ENCODE results near the gene NHP2. TPM values are rescaled to one million over a fixed set of nuclear protein-coding genes. Genes with fewer than 3 reads are reported as not detected.

Gene NHP2
- polyA plus RNA-seq, result 100 to 1,000 TPM in 1 of 4 donors, 10 to 100 TPM in 3; 46.5 to 243 (median 80.3) TPM
- long read RNA-seq, donor 1, transcript NHP2-204 (2 exons, 566 nt), result minor isoform, 6 of 154 reads
- long read RNA-seq, donor 1, transcript NHP2-202 (3 exons, 599 nt), result minor isoform, 5 of 154 reads
- long read RNA-seq, donor 1, transcript NHP2-201 (4 exons, 865 nt), result major isoform, 137 of 154 reads
- long read RNA-seq, donor 1, partial matches to known transcripts, result 5 of 154 reads
- long read RNA-seq, donor 1, other reads (novel, unspliced or antisense), result 0 of 154 reads
- long read RNA-seq, donor 2, transcript NHP2-201 (4 exons, 865 nt), result major isoform, 32 of 35 reads
- long read RNA-seq, donor 2, partial matches to known transcripts, result 0 of 35 reads
- long read RNA-seq, donor 2, other reads (novel, unspliced or antisense), result 0 of 35 reads
- long read RNA-seq, donor 3, transcript NHP2-201 (4 exons, 865 nt), result major isoform, 60 of 79 reads
- long read RNA-seq, donor 3, partial matches to known transcripts, result 14 of 79 reads
- long read RNA-seq, donor 3, other reads (novel, unspliced or antisense), result 0 of 79 reads
- long read RNA-seq, donor 4, partial matches to known transcripts, result 0 of 1 reads
- long read RNA-seq, donor 4, other reads (novel, unspliced or antisense), result 0 of 1 reads
- long read RNA-seq, donor 5, transcript NHP2-201 (4 exons, 865 nt), result major isoform, 22 of 33 reads
- long read RNA-seq, donor 5, partial matches to known transcripts, result 8 of 33 reads
- long read RNA-seq, donor 5, other reads (novel, unspliced or antisense), result 0 of 33 reads
- long read RNA-seq, donor 6, transcript NHP2-201 (4 exons, 865 nt), result major isoform, 46 of 58 reads
- long read RNA-seq, donor 6, partial matches to known transcripts, result 7 of 58 reads
- long read RNA-seq, donor 6, other reads (novel, unspliced or antisense), result 0 of 58 reads
- long read RNA-seq, donor 7, transcript NHP2-202 (3 exons, 599 nt), result minor isoform, 5 of 129 reads
- long read RNA-seq, donor 7, transcript NHP2-201 (4 exons, 865 nt), result major isoform, 115 of 129 reads
- long read RNA-seq, donor 7, partial matches to known transcripts, result 6 of 129 reads
- long read RNA-seq, donor 7, other reads (novel, unspliced or antisense), result 0 of 129 reads
- long read RNA-seq, donor 8, transcript NHP2-201 (4 exons, 865 nt), result major isoform, 11 of 11 reads
- long read RNA-seq, donor 8, partial matches to known transcripts, result 0 of 11 reads
- long read RNA-seq, donor 8, other reads (novel, unspliced or antisense), result 0 of 11 reads
- long read RNA-seq, donor 9, transcript NHP2-201 (4 exons, 865 nt), result major isoform, 15 of 17 reads
- long read RNA-seq, donor 9, partial matches to known transcripts, result 0 of 17 reads
- long read RNA-seq, donor 9, other reads (novel, unspliced or antisense), result 0 of 17 reads
- long read RNA-seq, donor 10, transcript NHP2-201 (4 exons, 865 nt), result major isoform, 72 of 75 reads
- long read RNA-seq, donor 10, partial matches to known transcripts, result 0 of 75 reads
- long read RNA-seq, donor 10, other reads (novel, unspliced or antisense), result 0 of 75 reads

DNA sequence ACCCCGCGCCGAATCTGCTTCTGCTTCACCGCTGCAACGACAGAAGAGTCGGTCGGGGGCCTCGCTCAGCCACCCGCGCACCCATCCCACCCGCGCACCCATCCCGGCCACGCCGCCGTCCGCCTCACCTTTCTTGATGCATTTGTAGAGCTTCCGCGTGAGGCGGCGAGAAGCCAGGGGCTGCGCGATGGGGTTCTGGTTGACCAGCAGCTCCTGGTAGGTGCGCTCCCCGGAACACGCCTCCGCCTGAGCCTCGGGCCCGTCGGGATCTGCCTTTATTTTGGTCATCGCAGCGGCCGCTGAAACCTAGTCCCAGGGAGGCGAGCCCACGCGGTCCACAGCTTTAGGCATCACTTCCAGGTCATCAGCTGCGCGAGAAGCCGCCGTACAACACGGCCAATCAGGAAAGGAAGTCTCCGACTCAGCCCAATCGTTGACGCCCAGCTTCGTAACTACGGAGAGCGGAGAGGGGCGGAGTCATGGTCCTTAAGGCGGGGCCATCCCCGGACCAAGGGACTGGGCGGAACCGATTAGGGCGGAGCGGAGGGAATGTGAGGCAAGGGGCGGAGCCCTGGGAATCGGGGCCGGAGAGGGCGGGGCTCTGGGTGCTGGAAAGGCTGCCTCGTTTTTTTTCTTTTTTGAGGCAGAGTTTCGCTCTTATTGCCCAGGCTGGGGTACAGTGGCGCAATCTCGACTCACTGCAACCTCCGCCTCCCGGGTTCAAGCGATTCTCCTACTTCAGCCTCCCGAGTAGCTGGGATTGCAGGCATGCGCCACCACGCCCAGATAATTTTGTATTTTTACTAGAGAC, at the start of gene NHP2:
Gene NHP2, minus strand, starts transcription at position 356 of the 811 bp plus-strand sequence. Its CDS starts 68 bp downstream, at position 288.
- peak within 1 kb of the TSS; percentile 46 to 56 (median 50) for H3K27ac ChIP-seq (ENCODE audit: low read depth in 1 of 3, low read length in 2 of 3)

DNA sequence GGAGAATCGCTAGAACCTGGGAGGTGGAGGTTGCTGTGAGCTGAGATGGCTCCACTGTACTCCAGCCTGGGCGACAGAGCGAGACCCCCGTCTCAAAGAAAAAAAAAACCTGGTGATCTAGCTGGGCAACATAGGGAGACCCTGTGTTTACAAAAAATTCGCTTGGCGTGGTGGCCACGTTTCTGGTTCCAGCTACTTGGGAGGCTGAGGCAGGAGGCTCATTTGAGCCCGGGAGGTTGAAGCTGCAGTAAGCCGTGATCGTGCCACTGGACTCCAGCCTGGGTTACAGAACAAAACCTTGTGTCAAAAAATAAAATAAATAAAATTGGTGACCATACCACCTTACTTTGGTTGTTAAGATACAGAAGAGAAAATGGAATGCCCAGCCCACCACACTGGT, 48.9 kb upstream of the NHP2 start:
- WGBS, 3 donors, result 95 to 97% (median 96%) methylated on average over 10 of the region's 10 CpGs
- no peak overlapping the region for H3K27ac ChIP-seq (ENCODE audit: low read depth in 1 of 3, low read length in 2 of 3)
- peaks cover 6 to 16% (median 7%) of the 10 kb centered on the region in 3 donors for H3K4me1 ChIP-seq (ENCODE audit: control insufficient read depth in 3 of 3, insufficient read depth in 2 of 3, low read depth in 1 of 3, low read length in 2 of 3)
- no peaks in the 10 kb centered on the region for H3K27me3 ChIP-seq (ENCODE audit: control insufficient read depth in 3 of 3, insufficient read depth in 3 of 3, low read length in 3 of 3)
- H3K36me3 ChIP-seq (ENCODE audit: control insufficient read depth in 3 of 3, insufficient read depth in 2 of 3, low read depth in 1 of 3, low read length in 3 of 3), result peaks cover 0 to 13% (median 5%) of the 10 kb centered on the region in 3 donors
- no peaks in the 10 kb centered on the region for H3K9me3 ChIP-seq (ENCODE audit: control insufficient read depth in 2 of 2, insufficient read depth in 1 of 2, low read depth in 1 of 2, low read length in 1 of 2)
- FAIRE-seq (no peak), DNase-seq (no peak)
- H3K4me3 ChIP-seq (ENCODE audit: low read depth in 1 of 3, low read length in 3 of 3), result no peak overlapping the region

More for the DNA sequence above, at the start of gene NHP2:
- Histone ChIP-seq H3K4me1 (ENCODE audit: control insufficient read depth in 3 of 3, insufficient read depth in 2 of 3, low read depth in 1 of 3, low read length in 2 of 3) (peaks cover 0 to 15% (median 10%) of the 10 kb centered on the region in 3 donors), H3K9me3 (ENCODE audit: control insufficient read depth in 2 of 2, insufficient read depth in 1 of 2, low read depth in 1 of 2, low read length in 1 of 2) (no peaks in the 10 kb centered on the region), H3K27me3 (ENCODE audit: control insufficient read depth in 3 of 3, insufficient read depth in 3 of 3, low read length in 3 of 3) (no peaks in the 10 kb centered on the region), H3K36me3 (ENCODE audit: control insufficient read depth in 3 of 3, insufficient read depth in 2 of 3, low read depth in 1 of 3, low read length in 3 of 3) (peaks cover 3 to 35% (median 6%) of the 10 kb centered on the region in 3 donors), H3K4me3 (ENCODE audit: low read depth in 1 of 3, low read length in 3 of 3) (peak within 1 kb of the TSS; percentile 75 to 95 (median 76))
- peak; percentile 62 for FAIRE-seq
- 1 to 2% (median 2%) methylated on average over 65 to 68 of the region's 68 CpGs for WGBS, 3 donors
- DNase-seq, result peak; percentile 99

DNA sequence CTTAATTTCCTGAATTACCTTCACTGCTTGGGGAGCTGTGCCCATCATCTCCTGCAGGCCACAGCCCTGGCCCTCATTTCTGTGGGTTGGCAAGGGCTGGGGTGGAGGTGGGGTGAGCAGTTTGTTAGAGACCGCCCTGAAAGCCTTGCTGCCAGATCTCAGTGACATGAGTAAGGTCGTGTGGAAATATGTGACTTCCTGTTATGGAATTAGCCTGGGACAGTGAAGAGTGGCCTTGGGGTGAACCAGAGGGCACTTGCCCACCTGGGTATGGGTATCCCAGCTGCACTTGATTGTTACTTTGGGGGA, 48.2 kb upstream of the NHP2 start:
- Histone ChIP-seq H3K4me3 (ENCODE audit: low read depth in 1 of 3, low read length in 3 of 3) (no peak overlapping the region), H3K36me3 (ENCODE audit: control insufficient read depth in 3 of 3, insufficient read depth in 2 of 3, low read depth in 1 of 3, low read length in 3 of 3) (peaks cover 0 to 8% (median 1%) of the 10 kb centered on the region in 3 donors), H3K9me3 (ENCODE audit: control insufficient read depth in 2 of 2, insufficient read depth in 1 of 2, low read depth in 1 of 2, low read length in 1 of 2) (no peaks in the 10 kb centered on the region), H3K4me1 (ENCODE audit: control insufficient read depth in 3 of 3, insufficient read depth in 2 of 3, low read depth in 1 of 3, low read length in 2 of 3) (peaks cover 2 to 9% (median 7%) of the 10 kb centered on the region in 3 donors), H3K27me3 (ENCODE audit: control insufficient read depth in 3 of 3, insufficient read depth in 3 of 3, low read length in 3 of 3) (no peaks in the 10 kb centered on the region), H3K27ac (ENCODE audit: low read depth in 1 of 3, low read length in 2 of 3) (no peak overlapping the region)
- no peak for DNase-seq
- FAIRE-seq, result no peak
- 46 to 50% (median 47%) methylated on average over 2 of the region's 2 CpGs for WGBS, 3 donors

DNA sequence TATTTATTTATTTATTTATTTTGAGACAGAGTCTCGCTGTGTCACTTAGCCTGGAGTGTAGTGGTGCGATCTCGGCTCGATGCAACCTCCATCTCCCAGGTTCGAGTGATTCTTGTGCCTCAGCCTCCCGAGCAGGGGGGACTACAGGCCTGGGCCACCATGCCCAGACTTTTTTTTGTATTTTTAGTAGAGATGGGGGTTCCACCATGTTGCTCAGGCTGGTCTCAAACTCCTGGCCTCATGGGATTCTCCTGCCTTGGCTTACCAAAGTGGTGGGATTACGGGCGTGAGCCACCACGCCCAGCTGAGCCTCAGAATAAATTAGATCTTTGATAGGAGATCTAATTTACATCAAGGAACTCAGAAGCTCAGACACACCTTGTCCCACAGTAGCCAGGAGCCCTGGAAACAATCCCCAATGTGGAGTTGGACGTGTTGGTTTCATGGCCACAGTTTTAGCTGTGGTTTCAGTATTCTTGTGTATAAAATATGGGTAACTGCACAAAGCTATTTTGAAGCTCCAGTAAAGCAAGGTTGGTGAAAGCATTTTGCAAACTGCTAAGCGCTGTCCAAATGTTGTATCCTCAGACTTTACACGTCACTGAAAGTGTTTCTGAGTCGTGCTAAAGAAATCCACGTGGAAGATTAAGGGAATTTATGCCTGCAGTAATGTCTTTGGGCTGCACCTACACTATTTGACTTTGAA, 47.7 kb upstream of the NHP2 start:
- no peak for DNase-seq
- WGBS, 3 donors, result 73 to 85% (median 77%) methylated on average over 14 of the region's 14 CpGs
- Histone ChIP-seq H3K27me3 (ENCODE audit: control insufficient read depth in 3 of 3, insufficient read depth in 3 of 3, low read length in 3 of 3) (no peaks in the 10 kb centered on the region), H3K4me3 (ENCODE audit: low read depth in 1 of 3, low read length in 3 of 3) (no peak overlapping the region), H3K4me1 (ENCODE audit: control insufficient read depth in 3 of 3, insufficient read depth in 2 of 3, low read depth in 1 of 3, low read length in 2 of 3) (peaks cover 0 to 6% (median 4%) of the 10 kb centered on the region in 3 donors), H3K9me3 (ENCODE audit: control insufficient read depth in 2 of 2, insufficient read depth in 1 of 2, low read depth in 1 of 2, low read length in 1 of 2) (no peaks in the 10 kb centered on the region), H3K27ac (ENCODE audit: low read depth in 1 of 3, low read length in 2 of 3) (no peak overlapping the region), H3K36me3 (ENCODE audit: control insufficient read depth in 3 of 3, insufficient read depth in 2 of 3, low read depth in 1 of 3, low read length in 3 of 3) (peaks cover 0 to 3% (median 0%) of the 10 kb centered on the region in 3 donors)
- FAIRE-seq, result no peak

DNA sequence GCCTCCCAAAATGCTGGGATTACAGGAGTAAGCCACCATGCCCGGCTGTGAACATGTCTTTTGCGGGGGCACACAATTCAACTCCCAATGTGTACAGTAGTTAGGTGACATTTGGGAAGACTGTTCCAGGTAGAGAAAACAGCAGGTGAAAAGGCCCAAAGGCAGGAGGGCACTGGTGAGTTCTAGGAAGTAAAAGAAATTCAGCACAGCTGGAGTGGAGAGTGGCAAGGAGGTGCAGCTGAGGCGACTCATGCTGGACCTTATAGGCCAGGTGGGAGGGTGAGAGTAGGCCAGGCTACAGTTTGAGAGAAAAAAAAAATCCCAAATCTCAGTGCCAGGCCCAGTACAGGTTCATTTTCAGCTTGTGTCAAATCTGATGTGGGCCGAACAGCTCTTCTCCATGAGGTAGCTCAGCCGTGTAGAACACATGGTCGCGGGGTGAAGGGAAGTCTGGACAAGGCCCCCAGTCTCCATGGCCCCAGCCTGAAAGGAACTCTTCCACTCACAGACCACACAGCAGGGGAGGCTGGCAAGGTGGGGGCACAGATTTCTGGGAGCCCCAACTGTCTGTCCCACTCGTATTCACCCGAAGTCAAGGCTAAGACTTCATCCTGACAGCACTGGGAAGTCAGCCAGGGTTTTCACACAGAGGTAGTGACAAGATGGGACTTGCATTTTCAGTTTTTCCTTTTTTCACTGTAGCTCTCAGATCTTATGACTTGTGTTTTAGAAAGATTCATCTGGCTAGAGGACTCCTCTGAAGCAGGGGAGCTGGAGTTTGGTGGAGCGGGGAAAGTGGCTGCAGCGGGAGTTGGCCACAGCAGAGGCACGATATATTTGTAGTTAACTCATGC, 46.1 kb upstream of the NHP2 start:
- Histone ChIP-seq H3K27me3 (ENCODE audit: control insufficient read depth in 3 of 3, insufficient read depth in 3 of 3, low read length in 3 of 3) (no peaks in the 10 kb centered on the region), H3K27ac (ENCODE audit: low read depth in 1 of 3, low read length in 2 of 3) (no peak overlapping the region), H3K4me1 (ENCODE audit: control insufficient read depth in 3 of 3, insufficient read depth in 2 of 3, low read depth in 1 of 3, low read length in 2 of 3) (no peaks in the 10 kb centered on the region), H3K4me3 (ENCODE audit: low read depth in 1 of 3, low read length in 3 of 3) (no peak overlapping the region), H3K9me3 (ENCODE audit: control insufficient read depth in 2 of 2, insufficient read depth in 1 of 2, low read depth in 1 of 2, low read length in 1 of 2) (no peaks in the 10 kb centered on the region), H3K36me3 (ENCODE audit: control insufficient read depth in 3 of 3, insufficient read depth in 2 of 3, low read depth in 1 of 3, low read length in 3 of 3) (no peaks in the 10 kb centered on the region)
- DNase-seq (no peak), FAIRE-seq (no peak)
- 86 to 90% (median 90%) methylated on average over 12 of the region's 12 CpGs for WGBS, 3 donors

DNA sequence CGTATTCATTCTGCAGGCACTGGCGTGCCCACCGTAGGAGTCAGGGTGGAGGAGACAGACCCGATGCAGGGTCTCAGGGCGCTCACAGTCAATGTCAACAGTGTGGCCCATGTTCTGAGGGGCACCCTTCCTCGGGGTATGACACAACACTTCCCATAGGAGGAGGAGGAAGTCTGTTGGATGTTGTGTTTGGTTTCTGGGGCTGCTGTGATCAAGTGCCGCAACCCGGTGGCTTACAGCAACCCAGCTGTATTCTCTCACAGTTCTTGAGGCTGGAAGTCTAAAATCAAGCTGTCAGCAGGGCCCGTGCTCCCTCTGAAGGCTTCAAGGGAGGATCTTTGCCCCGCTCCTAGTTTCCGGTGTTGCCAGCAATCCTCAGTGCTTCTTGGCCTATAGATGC, 45.0 kb upstream of the NHP2 start:
- peaks cover 0 to 5% (median 0%) of the 10 kb centered on the region in 3 donors for H3K27me3 ChIP-seq (ENCODE audit: control insufficient read depth in 3 of 3, insufficient read depth in 3 of 3, low read length in 3 of 3)
- H3K9me3 ChIP-seq (ENCODE audit: control insufficient read depth in 2 of 2, insufficient read depth in 1 of 2, low read depth in 1 of 2, low read length in 1 of 2), result no peaks in the 10 kb centered on the region
- H3K27ac ChIP-seq (ENCODE audit: low read depth in 1 of 3, low read length in 2 of 3), result no peak overlapping the region
- DNase-seq (no peak), FAIRE-seq (no peak)
- 77 to 90% (median 83%) methylated on average over 11 of the region's 11 CpGs for WGBS, 3 donors
- no peak overlapping the region for H3K4me3 ChIP-seq (ENCODE audit: low read depth in 1 of 3, low read length in 3 of 3)
- no peaks in the 10 kb centered on the region for H3K4me1 ChIP-seq (ENCODE audit: control insufficient read depth in 3 of 3, insufficient read depth in 2 of 3, low read depth in 1 of 3, low read length in 2 of 3)
- H3K36me3 ChIP-seq (ENCODE audit: control insufficient read depth in 3 of 3, insufficient read depth in 2 of 3, low read depth in 1 of 3, low read length in 3 of 3), result no peaks in the 10 kb centered on the region

All from small intestine (tissue), 16 donors.